Suppressor macrophage treated with lipopolysaccharide for 4 hours (primary cell): Measurements from ENCODE around the gene FARP1.

ENCODE experiments used
- DNase-seq: peaks from one replicate; pipeline ENCODE4 v3.0.0-alpha.2; 2020

The FARP1 gene

GRCh38 chr13:98450539-98451111 is 307.7 kb downstream of the FARP1 start:
- DNase-seq = no peak

GRCh38 chr13:98451676-98452470 is 309.0 kb downstream of the FARP1 start:
- DNase-seq = no peak

- DNase-seq = no peak
Measured at GRCh38 chr13:98452851-98453843, 310.3 kb downstream of the FARP1 start.

- no peak for DNase-seq
Measured at GRCh38 chr13:98454389-98454881, 311.5 kb downstream of the FARP1 start.

GRCh38 chr13:98456413-98456845 is 313.5 kb downstream of the FARP1 start:
- no peak for DNase-seq

GRCh38 chr13:98457053-98457452 is 314.2 kb downstream of the FARP1 start:
- no peak for DNase-seq

GRCh38 chr13:98458431-98458830 is 315.5 kb downstream of the FARP1 start:
- DNase-seq = no peak

- no peak for DNase-seq
Measured at GRCh38 chr13:98459171-98459681, 316.3 kb downstream of the FARP1 start.

- DNase-seq = no peak
Measured at GRCh38 chr13:98459721-98460370, 317.0 kb downstream of the FARP1 start.

- no peak for DNase-seq
Measured at GRCh38 chr13:98460516-98460915, 317.6 kb downstream of the FARP1 start.

- no peak for DNase-seq
Measured at GRCh38 chr13:98461486-98462240, 318.8 kb downstream of the FARP1 start.

- no peak for DNase-seq
Measured at GRCh38 chr13:98462241-98462882, 319.5 kb downstream of the FARP1 start.

- DNase-seq = no peak
Measured at GRCh38 chr13:98462946-98463345, 320.1 kb downstream of the FARP1 start.

- no peak for DNase-seq
Measured at GRCh38 chr13:98466634-98467236, 323.8 kb downstream of the FARP1 start.

GRCh38 chr13:98467263-98467985 is 324.5 kb downstream of the FARP1 start:
- peak; percentile 41 for DNase-seq

- no peak for DNase-seq
Measured at GRCh38 chr13:98468361-98468760, 325.5 kb downstream of the FARP1 start.

GRCh38 chr13:98468929-98469328 is 326.0 kb downstream of the FARP1 start:
- no peak for DNase-seq

- no peak for DNase-seq
Measured at GRCh38 chr13:98470920-98471319, 328.0 kb downstream of the FARP1 start.

- no peak for DNase-seq
Measured at GRCh38 chr13:98471934-98472333, 329.0 kb downstream of the FARP1 start.
